HG03039 (cell line): Measurements from ENCODE around the gene OXNAD1.

ENCODE experiments used
- ATAC-seq: cut with Tn5 transposase; IDR thresholded peaks from one replicate; pipeline ENCODE4 v1.9.1; 2021; ENCODE audit warnings: mild to moderate bottlenecking, moderate library complexity; ENCODE audit not compliant: unreplicated experiment

The OXNAD1 gene, protein sequence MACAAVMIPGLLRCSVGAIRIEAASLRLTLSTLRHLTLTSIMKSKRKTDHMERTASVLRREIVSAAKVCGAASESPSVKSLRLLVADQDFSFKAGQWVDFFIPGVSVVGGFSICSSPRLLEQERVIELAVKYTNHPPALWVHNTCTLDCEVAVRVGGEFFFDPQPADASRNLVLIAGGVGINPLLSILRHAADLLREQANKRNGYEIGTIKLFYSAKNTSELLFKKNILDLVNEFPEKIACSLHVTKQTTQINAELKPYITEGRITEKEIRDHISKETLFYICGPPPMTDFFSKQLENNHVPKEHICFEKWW

GRCh38 chr3:16264708-16265454 is at the start of gene OXNAD1, which contains the start of gene DPH3:
Gene OXNAD1, plus strand, starts transcription at chr3:16265212. Its CDS starts 5,741 bp downstream, at chr3:16270953.
Gene DPH3, minus strand, starts transcription at chr3:16264943. Its CDS starts 67 bp downstream, at chr3:16264876.
- ATAC-seq, result peak; percentile 97

- ATAC-seq, result no peak
Observed at GRCh38 chr3:16216373-16216935, 48.6 kb upstream of the OXNAD1 start.

GRCh38 chr3:16219777-16220176 is 45.2 kb upstream of the OXNAD1 start:
- ATAC-seq, result no peak

DNA sequence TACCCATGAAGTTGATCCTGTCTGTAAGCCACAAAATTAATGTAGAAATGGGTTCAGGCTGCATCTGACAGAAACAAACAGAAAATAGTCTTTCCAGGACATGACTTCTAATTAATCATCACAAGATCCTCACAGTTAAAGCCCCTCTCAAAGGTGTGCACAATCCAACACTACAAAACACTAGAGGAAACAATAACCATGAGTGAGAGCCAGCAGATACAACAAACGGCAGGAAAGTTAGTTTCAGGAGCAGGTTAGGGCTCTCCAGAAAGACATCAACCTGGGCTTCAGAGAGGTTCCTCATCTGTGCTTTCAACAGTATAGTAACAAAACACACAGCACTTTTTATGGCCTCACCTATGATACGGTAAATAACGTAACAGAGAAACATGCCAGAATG is 43.0 kb upstream of the OXNAD1 start:
- ATAC-seq, result no peak

- ATAC-seq, result no peak
Observed at GRCh38 chr3:16222547-16222946, 42.5 kb upstream of the OXNAD1 start.

- ATAC-seq, result no peak
Observed at GRCh38 chr3:16224325-16224724, 40.7 kb upstream of the OXNAD1 start.

DNA sequence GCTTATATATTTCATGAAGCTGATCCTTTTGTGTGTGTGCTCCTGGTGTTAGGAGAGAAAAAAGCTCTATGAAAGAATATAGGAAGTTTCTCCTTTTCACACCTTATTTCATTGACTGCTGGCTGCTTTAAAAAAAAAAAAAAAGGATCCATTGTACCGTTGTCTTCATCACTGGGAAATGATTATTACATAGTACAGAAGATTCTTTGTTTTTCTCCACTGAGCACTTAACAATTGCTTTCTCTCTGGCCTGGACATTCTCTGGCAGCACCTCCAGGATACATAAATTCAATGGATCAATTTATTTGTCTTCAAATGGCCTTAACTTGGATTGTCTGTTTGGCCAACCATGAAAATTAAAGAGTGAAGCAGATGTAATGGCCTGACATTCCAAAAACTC is 37.4 kb upstream of the OXNAD1 start:
- no peak for ATAC-seq

DNA sequence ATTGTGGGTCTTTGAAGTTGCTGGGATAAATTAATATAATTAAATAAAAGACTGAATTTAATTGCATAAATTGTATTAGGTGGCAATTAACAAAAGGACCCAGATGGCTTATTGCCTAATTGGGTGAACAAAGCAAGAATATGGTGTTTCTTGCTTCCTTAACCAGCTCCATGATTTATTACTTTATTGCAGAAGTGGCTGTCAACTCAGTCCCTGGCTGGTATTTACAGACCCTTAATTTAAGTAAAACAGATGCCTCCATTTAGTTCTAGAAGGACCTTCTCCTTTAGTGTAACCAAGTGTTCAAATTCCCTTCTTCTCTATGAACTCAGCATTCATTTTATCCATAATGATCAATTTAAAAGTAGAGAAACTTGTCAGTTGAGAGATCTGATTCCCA is 35.3 kb upstream of the OXNAD1 start:
- no peak for ATAC-seq

DNA sequence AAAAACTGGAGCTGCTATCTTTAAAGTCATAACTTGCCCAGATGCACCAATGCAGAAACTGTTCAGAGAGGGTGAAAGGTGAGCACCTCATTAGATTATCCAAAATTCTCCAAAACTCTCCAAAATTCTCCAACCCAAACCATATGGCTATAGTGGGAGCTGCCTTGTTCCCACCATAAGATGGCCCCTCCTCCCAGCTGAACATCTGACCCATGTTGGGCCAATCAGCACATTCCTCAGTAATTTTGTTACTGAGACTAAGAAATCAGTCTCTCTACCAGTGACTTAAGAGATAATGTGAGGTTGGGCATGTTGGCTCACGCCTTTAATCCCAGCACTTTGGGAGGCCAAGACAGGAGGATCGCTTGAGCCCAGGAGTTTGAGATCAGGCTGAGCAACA is 33.0 kb upstream of the OXNAD1 start:
- no peak for ATAC-seq

GRCh38 chr3:16233806-16234205 is 31.2 kb upstream of the OXNAD1 start:
- ATAC-seq, result no peak

GRCh38 chr3:16234281-16234680 is 30.7 kb upstream of the OXNAD1 start:
- no peak for ATAC-seq

GRCh38 chr3:16236030-16236639 is 28.9 kb upstream of the OXNAD1 start:
- no peak for ATAC-seq

GRCh38 chr3:16236856-16237393 is 28.1 kb upstream of the OXNAD1 start:
- no peak for ATAC-seq

DNA sequence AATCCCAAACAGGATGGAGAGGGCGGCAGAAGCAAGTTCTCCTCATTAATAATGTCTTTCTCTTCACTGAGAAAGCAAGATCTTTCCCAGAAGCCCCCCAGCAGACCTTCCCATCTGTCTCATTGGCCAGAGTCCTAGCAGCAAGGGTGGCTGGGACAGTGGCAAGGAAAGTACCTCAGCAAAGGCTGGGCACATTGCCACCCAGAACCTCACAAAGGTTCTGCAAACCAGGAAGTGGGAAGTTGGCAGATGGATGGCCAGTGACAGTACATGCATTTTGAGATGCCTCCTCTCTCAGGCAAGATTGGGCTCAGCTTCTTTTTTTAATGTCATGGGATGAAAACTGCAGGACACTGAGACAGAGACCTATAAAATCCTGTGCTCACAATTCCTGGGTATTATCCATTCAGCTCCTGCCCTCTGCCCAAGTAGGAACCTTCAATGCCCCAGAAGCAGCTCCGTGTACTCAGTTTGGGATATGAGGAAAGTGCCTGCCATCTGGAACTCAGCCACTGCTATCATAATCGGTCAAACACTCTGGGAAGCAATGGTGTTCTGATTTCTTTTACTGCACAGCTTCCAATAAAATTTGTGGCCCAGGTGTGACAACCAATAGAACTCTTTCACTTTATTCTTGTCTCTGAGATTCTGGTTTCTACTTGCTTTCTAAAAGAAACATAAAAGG is 25.8 kb upstream of the OXNAD1 start:
- ATAC-seq, result no peak

DNA sequence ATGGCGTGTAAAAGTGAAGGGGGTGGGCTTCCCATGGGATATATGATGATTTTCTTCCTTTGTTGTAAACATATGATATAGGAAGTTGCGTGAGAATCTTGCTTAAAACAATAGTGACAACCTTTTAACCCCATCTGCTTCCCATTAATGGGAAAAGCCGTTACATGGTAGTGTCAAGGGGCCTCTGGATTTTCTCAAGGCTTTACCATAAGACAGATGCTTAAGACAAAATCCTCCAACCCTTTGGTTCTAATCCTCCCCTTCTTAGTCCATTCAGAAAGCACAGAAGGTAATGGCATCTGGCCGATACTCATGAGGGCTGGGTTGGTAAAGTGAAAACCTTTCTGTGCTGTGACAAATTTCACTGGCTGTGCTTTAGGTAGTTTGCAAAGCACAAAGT is 25.2 kb upstream of the OXNAD1 start:
- ATAC-seq, result no peak

DNA sequence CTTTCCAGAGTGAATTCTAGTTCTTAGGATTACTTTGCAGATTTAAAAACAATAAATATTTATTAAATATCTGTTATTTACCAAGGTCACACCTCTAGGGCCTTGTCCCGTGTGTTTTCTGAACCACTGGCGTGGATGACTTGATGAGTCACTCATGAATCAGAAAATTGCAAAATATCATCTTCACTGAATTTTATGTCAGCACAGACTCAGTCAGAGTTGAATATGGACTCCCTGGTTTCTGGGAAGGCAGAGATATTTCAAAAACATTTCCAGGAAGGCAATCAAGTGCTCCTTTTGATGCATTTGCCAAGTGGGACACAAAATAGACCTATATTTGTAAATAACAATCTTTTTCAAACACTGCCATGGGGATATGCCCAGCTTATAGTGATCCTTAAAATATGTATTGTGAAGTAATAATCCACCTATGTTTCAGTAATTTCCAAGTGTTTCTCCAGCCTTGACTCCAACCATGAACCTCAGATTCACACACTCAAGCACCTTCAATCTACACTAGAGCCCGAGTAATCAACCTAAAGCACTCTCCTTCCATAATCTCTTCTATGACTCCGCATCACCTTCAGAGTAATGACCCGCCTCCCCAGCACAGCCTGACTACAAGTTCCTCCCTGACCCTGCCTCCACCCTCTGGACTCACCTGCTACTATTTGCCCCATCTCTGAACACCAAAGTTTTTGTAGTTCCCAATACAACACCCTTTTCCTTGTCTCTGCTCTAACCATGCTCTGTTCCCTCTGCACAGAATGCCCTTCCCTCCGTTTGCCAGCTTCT is 24.6 kb upstream of the OXNAD1 start:
- ATAC-seq, result no peak

DNA sequence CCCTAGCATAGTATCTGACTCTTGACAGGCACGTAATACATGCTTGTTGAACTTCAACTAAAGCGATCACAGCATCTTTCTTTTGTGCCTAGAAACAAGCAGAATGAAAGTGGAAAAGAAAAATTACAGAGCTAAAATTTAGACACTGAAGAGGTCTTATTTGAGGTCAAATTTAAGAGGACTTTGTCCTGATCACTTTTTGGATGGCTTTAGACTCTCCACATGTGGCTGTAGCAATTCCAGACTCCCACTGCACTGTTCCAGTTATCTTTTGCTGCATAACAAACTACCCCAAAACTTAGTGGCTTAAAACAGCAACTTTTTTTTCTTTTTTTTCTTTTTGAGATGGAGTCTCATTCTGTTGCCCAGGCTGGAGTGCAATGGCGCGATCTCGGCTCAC is 23.8 kb upstream of the OXNAD1 start:
- ATAC-seq, result no peak

GRCh38 chr3:16242177-16242576 is 22.8 kb upstream of the OXNAD1 start:
- ATAC-seq, result no peak

- ATAC-seq, result no peak
Observed at GRCh38 chr3:16243706-16244490, 21.1 kb upstream of the OXNAD1 start.
